CD14-positive monocyte (primary cell): Measurements from ENCODE around the gene TGM1. TPM values are rescaled to one million over a fixed set of nuclear protein-coding genes. Genes with fewer than 3 reads are reported as not detected.

Experiments
- DNase-seq, 3 donors: peaks; one replicate each; pipeline ENCODE4 v3.0.0-alpha.2; 2011 to 2022
- H2AFZ ChIP-seq: 2 replicates; pipeline ENCODE4 v1.6.0; 2012; ENCODE audit warnings: mild to moderate bottlenecking, low read depth, low read length, inconsistent platforms; ENCODE audit not compliant: insufficient read depth, poor library complexity, severe bottlenecking
- H3K27ac ChIP-seq, 2 donors: 1 replicate in 1 of 2; 2 replicates in 1 of 2; pipeline ENCODE4 v1.5.1; 2012 to 2013; ENCODE audit warnings: low read length in 2 of 2, control low read depth in 1 of 2, inconsistent platforms in 1 of 2, low read depth in 1 of 2, mild to moderate bottlenecking in 1 of 2
- H3K27me3 ChIP-seq, 2 donors: one replicate each; pipeline versions ENCODE4 v1.6.0 to v1.6.1; 2011 to 2013; ENCODE audit warnings: low read length in 2 of 2; ENCODE audit not compliant: control insufficient read depth in 2 of 2, insufficient read depth in 2 of 2
- H3K36me3 ChIP-seq, 2 donors: replicated peaks in 1 of 2; 1 replicate in 1 of 2; 2 replicates in 1 of 2; pipeline versions ENCODE4 v1.5.1 to v1.6.1; 2012 to 2013; ENCODE audit warnings: low read length in 2 of 2, control low read depth in 1 of 2, inconsistent platforms in 1 of 2, mild to moderate bottlenecking in 1 of 2; ENCODE audit not compliant: insufficient read depth in 2 of 2, control insufficient read depth in 1 of 2
- H3K4me1 ChIP-seq, 2 donors: 1 replicate in 1 of 2; 2 replicates in 1 of 2; pipeline versions ENCODE4 v1.5.1 to v1.6.1; 2012 to 2013; ENCODE audit warnings: low read length in 2 of 2, control low read depth in 1 of 2, inconsistent platforms in 1 of 2, mild to moderate bottlenecking in 1 of 2, moderate library complexity in 1 of 2; ENCODE audit not compliant: insufficient read depth in 2 of 2, control insufficient read depth in 1 of 2
- H3K4me2 ChIP-seq: replicated peaks from 2 replicates; pipeline ENCODE3; 2012; ENCODE audit warnings: low read length, moderate library complexity, mild to moderate bottlenecking; ENCODE audit not compliant: poor library complexity, severe bottlenecking; ENCODE audit errors: extremely low read depth
- H3K4me3 ChIP-seq, 3 experiments: fragments of 200-600 bp in 1 of 3; sonication (generic) in 1 of 3; replicated peaks in 1 of 3; 1 replicate in 2 of 3; 2 replicates in 1 of 3; pipeline ENCODE4 v1.5.1; 2011 to 2013; ENCODE audit warnings: low read length in 3 of 3, mild to moderate bottlenecking in 3 of 3, control low read depth in 2 of 3, low read depth in 2 of 3, inconsistent platforms in 1 of 3, moderate library complexity in 1 of 3
- H3K79me2 ChIP-seq: 2 replicates; pipeline ENCODE4 v1.6.0; 2012; ENCODE audit warnings: mild to moderate bottlenecking, control low read depth, inconsistent platforms, low read length, moderate library complexity; ENCODE audit not compliant: insufficient read depth
- H3K9ac ChIP-seq: 2 replicates; pipeline ENCODE4 v1.6.0; 2017; ENCODE audit warnings: low read length, mild to moderate bottlenecking; ENCODE audit not compliant: insufficient read depth, poor library complexity, severe bottlenecking
- H3K9me3 ChIP-seq, 2 donors: replicated peaks in 1 of 2; 1 replicate in 1 of 2; 2 replicates in 1 of 2; pipeline versions ENCODE4 v1.5.1 to v1.6.1; 2012 to 2013; ENCODE audit warnings: low read length in 2 of 2, control low read depth in 1 of 2; ENCODE audit not compliant: control insufficient read depth in 1 of 2, insufficient read depth in 1 of 2
- H4K20me1 ChIP-seq: 2 replicates; pipeline ENCODE4 v1.6.0; 2012; ENCODE audit warnings: mild to moderate bottlenecking, low read length, control low read depth, moderate library complexity; ENCODE audit not compliant: insufficient read depth
- H3K27ac Mint-ChIP-seq, 7 donors: one replicate each; pipeline ENCODE4 v1.8.0; 2020; ENCODE audit warnings: mild to moderate bottlenecking in 7 of 7, mixed read lengths in 7 of 7, moderate library complexity in 6 of 7, inconsistent platforms in 2 of 7
- H3K27me3 Mint-ChIP-seq, 3 donors: one replicate each; pipeline ENCODE4 v1.8.0; 2021 to 2022; ENCODE audit warnings: low read depth in 3 of 3, mild to moderate bottlenecking in 3 of 3, mixed read lengths in 3 of 3, moderate library complexity in 3 of 3, inconsistent platforms in 1 of 3
- H3K36me3 Mint-ChIP-seq, 2 donors: one replicate each; pipeline ENCODE4 v1.8.0; 2020; ENCODE audit warnings: mixed read lengths in 2 of 2, inconsistent platforms in 1 of 2, mild to moderate bottlenecking in 1 of 2
- H3K4me1 Mint-ChIP-seq: one replicate; pipeline ENCODE4 v1.8.0; 2020; ENCODE audit warnings: mild to moderate bottlenecking, mixed read lengths
- H3K4me3 Mint-ChIP-seq, 2 donors: one replicate each; pipeline ENCODE4 v1.8.0; 2020; ENCODE audit warnings: mild to moderate bottlenecking in 2 of 2, mixed read lengths in 2 of 2, moderate library complexity in 1 of 2
- H3K9me3 Mint-ChIP-seq, 7 donors: one replicate each; pipeline ENCODE4 v1.8.0; 2020 to 2022; ENCODE audit warnings: mixed read lengths in 7 of 7, mild to moderate bottlenecking in 6 of 7, moderate library complexity in 6 of 7, inconsistent platforms in 2 of 7
- CTCF ChIP-seq: fragments of 200-600 bp; IDR thresholded peaks from one replicate; pipeline ENCODE4 v1.8.0; 2022; ENCODE audit warnings: antibody characterized with exemption, mild to moderate bottlenecking
- WGBS: methylation state at CpG from one replicate; pipeline ENCODE4 v1.1.5; 2013; ENCODE audit warnings: missing lambda C conversion rate; ENCODE audit not compliant: insufficient coverage; 5-methylcytosine and 5-hydroxymethylcytosine counted together
- intact Hi-C, 2 donors: fragments of 100-400 bp; cut with micrococcal nuclease; formaldehyde crosslinking; loops; one replicate each; pipeline versions ENCODE4 v1.15.0 to v1.15.1; 2023
- polyA plus RNA-seq, 3 donors: library from polyadenylated mRNA; depleted of rRNA in 1 of 3; unstranded in 2 of 3; stranded (reverse) in 1 of 3; fragments of 300-500 nt in 2 of 3; fragments of >200 nt in 1 of 3; fragmentation: Illumina TruSeq in 2 of 3; gene quantifications; 1 replicate in 2 of 3; 2 replicates in 1 of 3; pipeline ENCODE4 v1.2.3, GENCODE V29; 2012 to 2021

Gene TGM1
- polyA plus RNA-seq, 3 donors: 7.8 TPM; not detected in 2

GRCh38 chr14:24243336-24243836 is 19.6 kb downstream of the TGM1 start:
- H3K27me3 Mint-ChIP-seq: no peaks in the 10 kb centered on the region
- H3K4me1 Mint-ChIP-seq: peaks cover 61% of the 10 kb centered on the region
- Histone ChIP-seq H3K79me2 (peaks cover 38% of the 10 kb centered on the region), H3K4me2 (peak overlapping the region; percentile 80), H2AFZ (peak overlapping the region; percentile 54), H3K4me1 (peaks cover 50 to 76% of the 10 kb centered on the region in 2 donors), H3K9ac (peak overlapping the region; percentile 85), H3K4me3 (peak overlapping the region; percentile 48 to 82 (median 78)), H3K36me3 (peaks cover 27 to 33% of the 10 kb centered on the region in 2 donors), H3K9me3 (no peaks in the 10 kb centered on the region), H3K27me3 (no peaks in the 10 kb centered on the region), H4K20me1 (peaks cover 37% of the 10 kb centered on the region), H3K27ac (peak overlapping the region; percentile 94 to 98)
- peak; percentile 51 to 84 (median 70) for DNase-seq
- H3K4me3 Mint-ChIP-seq: peak overlapping the region; percentile 90 to 97
- peaks cover 29 to 37% of the 10 kb centered on the region in 2 donors for H3K36me3 Mint-ChIP-seq
- peak overlapping the region; percentile 99 to 100 (median 100) for H3K27ac Mint-ChIP-seq
- peaks cover 0 to 2% (median 0%) of the 10 kb centered on the region in 7 donors for H3K9me3 Mint-ChIP-seq
- WGBS: 4% methylated on average over 4 of the region's 10 CpGs
- no peak for TF ChIP-seq CTCF
- intact Hi-C loops: loop anchor here (2.0 to 10.0 kb wide), 4 partner anchors 27 to 191 kb away; partner anchors contain the start of genes DHRS1 (in 1 of the 2), NOP9 (in 1 of the 2) and RABGGTA (in 1 of the 2)

GRCh38 chr14:24241829-24242443 is 21.0 kb downstream of the TGM1 start:
- Mint-ChIP-seq H3K4me1 (peaks cover 66% of the 10 kb centered on the region), H3K4me3 (peak overlapping the region; percentile 90 to 97), H3K36me3 (peaks cover 42 to 43% of the 10 kb centered on the region in 2 donors), H3K27ac (peak overlapping the region; percentile 99 to 100 (median 100)), H3K27me3 (no peaks in the 10 kb centered on the region), H3K9me3 (peaks cover 0 to 2% (median 0%) of the 10 kb centered on the region in 7 donors)
- DNase-seq: peak; percentile 88 to 93 (median 92)
- Histone ChIP-seq H3K4me2 (peak overlapping the region; percentile 80), H3K4me1 (peaks cover 50 to 72% of the 10 kb centered on the region in 2 donors), H3K79me2 (peaks cover 47% of the 10 kb centered on the region), H3K27ac (peak overlapping the region; percentile 94 to 98), H3K36me3 (peaks cover 42 to 45% of the 10 kb centered on the region in 2 donors), H3K27me3 (no peaks in the 10 kb centered on the region), H3K9ac (peak overlapping the region; percentile 85), H4K20me1 (peaks cover 52% of the 10 kb centered on the region), H3K9me3 (no peaks in the 10 kb centered on the region), H2AFZ (peak overlapping the region; percentile 54), H3K4me3 (peak overlapping the region; percentile 48 to 82 (median 78))
- TF ChIP-seq CTCF: peak; percentile 33
- WGBS: under 1% methylated on average over 37 of the region's 39 CpGs
- intact Hi-C loops: loop anchor here (1.0 to 10.0 kb wide), 6 partner anchors 9 to 193 kb away; partner anchors contain the start of genes DHRS1 (in 1 of the 2), GMPR2 (in 1 of the 2), NEDD8 (in 1 of the 2) and NOP9 (in 1 of the 2)
